GM19240 (cell line): Measurements from ENCODE around the gene FNBP1.

Experiments
- DNase-seq: peaks from one replicate; pipeline ENCODE4 v3.0.0; 2011; ENCODE audit warnings: low spot score; ENCODE audit not compliant: insufficient read length

The FNBP1 gene

DNA sequence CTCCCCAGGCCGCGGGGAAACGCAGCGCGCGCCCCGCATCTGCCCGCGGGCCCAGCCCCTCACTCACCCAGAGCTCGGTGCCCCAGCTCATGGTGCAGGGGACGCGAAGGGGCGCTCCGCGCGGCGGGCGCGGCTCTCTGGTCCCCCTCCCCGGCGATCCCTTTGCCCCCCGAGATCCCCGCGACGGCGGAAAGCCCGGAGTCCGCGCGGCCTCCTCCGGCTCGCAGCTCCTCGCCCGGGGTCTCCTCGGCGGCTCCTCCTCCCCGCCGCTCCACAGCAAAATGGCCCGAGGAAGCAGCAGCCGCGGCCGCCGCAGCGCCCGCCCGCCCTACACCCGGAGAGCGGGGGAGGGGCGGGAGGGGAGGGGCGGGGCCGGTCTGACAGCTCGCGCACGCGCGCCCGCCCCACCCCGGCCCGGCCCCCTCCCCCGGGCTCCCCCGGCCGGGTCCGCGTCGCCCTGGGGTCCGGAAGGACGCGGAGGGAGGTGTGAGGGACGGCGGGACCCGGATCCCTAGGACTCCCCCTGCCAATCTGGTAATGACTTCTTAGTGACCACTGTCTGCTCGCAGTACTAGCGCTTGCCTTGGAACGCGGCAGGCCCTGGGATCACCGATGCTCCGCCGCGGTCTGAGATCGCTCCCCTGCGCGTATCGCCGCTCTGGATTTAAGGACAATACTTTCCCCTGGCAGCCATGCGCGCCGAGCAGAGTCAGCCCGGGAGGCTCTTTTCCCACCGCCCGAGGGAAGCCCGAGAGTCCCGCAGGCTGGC lies at the start of gene FNBP1:
Gene FNBP1, minus strand, starts transcription at position 305 of the 769 bp plus-strand sequence. Its CDS starts 214 bp downstream, at position 91.
- peak; percentile 76 for DNase-seq

DNA sequence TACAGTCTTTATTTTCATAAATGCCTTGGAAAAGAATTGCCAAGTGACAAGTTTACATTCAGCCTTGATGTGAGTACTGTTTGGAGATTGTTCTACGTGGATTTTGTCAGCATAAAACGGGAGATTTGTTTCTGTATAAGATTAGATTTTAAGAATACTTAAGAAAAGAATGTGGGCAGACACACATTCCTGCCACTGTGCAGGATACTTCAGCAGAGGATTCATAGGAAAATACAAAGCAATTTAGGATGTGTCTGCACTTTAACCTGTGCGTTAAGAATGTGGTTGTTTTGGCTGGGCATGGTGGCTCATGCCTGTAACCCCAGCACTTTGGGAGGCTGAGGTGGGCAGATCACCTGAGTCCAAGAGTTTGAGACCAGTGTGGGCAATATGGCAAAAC lies 47.9 kb upstream of the FNBP1 start:
- DNase-seq, result no peak

DNA sequence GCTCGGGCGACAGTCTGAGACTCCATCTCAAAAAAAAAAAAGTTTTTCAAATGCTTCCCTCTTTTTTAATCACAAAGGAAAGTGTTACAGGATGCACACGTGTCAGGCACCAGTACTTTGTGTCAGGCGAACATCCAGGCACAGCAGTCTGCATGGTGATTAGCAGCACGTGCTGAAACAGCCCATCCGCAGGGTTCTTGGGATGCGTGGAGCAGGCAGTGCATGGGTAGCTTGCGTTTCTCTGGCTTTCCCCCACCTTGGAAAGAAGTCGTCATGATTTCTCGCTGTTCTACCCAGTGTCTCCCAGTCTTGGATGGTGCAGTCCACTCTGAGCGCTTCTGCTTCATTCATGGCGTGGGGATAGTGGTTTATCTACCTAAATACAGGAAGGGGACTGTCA lies 46.2 kb upstream of the FNBP1 start:
- DNase-seq, result no peak

DNA sequence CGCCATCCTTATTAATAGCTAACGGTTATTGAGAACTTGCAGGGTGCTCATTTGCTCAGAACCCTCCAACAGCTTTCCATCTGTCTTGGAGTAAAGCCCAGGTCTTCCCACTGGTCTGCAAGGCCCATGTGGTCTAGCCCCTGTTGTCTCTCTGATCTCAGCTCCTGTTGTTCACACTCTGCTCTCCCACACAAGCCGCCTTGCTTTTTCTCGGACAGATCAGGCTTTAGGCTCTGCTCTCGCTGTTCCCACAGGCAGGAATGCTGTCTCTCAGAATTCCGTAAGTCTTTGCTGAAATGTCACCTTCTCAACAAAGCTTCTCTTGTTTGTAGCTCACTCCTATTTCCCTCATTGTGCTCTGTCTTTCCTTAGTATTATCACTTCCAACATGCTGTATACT lies 45.1 kb upstream of the FNBP1 start:
- no peak for DNase-seq

DNA sequence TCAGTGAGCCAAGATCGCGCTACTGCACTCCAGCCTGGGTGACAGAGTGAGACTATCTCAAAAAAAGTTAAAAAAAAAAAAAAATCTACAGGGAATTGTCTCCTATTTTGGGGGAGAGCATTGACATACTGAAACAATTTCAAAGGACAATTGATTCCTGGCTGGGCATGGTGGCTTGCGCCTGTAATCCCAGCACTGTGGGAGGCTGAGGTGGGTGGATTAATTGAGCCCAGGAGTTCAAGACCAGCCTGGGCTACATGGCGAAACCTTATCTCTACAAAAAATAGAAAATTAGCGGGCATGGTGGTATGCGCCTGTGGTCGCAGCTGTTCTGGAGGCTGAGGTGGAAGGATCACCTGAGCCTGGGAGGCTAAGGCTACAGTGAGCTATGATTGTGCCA lies 41.3 kb upstream of the FNBP1 start:
- no peak for DNase-seq

DNA sequence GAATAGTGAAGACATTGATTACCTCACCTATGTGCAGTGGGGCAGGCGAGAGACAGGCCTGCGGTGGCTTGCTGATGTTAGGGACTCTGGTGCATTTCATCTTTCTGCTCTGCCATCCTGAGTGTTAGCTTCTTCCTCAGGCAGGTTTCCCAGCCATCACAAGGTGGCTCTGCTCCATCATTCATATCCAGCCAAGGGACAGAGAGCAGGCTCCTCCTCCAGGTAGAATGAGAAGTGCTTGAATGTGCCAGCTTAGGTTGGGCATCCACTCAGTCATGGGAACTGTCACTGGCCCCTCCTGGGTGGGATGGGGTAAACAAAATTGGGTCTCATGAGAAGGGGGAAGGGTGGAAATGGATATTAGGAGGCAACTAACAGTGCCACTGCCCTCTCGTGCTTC lies 35.6 kb upstream of the FNBP1 start:
- no peak for DNase-seq

DNA sequence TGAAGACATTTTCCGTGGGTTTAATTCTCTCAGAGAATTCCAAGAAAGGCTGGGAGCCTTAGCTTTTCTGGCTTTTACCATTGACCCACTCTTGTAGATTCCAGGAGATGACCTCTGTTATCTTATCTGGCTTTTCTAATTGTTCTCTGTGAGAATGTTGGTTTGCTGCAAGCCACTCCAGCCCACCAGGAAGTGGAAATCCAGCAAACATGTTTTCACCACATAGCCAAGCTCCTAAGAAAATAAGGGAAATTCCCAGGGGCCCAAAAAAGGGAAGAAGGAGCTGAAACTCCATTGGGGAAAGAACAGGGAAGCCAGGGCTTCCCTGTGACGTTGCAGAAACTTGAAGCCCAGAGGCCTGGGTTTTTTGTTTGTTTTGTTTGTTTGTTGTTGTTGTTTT lies 30.4 kb upstream of the FNBP1 start:
- DNase-seq, result no peak

DNA sequence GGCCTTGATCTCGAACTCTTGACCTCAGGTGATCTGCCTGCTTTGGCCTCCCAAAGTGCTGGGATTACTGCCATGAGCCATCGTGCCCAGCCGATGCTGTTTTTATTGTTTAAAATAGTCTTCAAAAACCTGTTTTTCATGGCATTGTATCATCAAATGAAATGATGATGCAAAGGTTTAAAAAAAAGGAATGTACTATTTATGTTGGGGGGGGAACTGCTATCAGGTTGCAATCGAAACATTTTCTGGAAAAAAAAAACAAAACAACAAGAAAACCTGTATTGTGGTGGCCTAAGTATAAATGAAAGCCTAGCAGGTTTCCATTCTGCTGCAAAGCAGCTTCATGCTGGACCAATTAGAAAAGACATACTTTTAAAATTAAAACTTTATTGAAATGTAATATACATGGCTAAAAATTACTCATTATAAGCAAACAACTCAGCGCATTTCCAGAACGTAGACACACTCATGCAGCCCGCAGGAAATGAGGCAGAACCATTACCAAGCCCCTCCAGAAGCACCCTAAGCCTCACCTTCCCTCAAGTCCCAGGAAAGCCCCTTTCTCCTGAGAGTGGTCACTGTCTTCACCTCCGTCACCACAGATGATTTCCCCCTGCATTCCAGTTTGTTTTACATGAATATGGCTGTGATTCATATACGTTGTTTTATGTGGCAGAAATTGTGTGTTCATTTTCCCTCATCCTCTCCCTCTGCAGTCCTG lies 29.7 kb upstream of the FNBP1 start:
- no peak for DNase-seq

DNA sequence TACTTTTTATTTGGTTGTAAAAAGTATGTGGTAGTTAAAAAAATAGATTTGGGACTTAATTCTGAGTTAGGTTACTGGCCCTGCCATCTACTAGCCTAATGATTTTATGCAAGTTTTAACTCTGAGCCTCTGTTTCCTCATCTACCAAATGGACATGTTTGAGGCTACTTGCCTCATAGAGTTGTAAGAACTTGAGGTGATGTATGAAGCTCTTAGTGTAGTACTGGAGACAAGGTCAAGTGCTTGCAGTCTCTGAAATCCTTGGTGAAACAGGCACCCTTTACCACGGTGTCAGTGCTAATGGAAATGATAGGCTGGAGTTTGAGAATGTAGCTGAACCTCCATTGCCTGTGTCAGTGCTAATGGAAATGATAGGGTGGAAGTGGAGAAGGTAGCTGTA lies 26.1 kb upstream of the FNBP1 start:
- no peak for DNase-seq

DNA sequence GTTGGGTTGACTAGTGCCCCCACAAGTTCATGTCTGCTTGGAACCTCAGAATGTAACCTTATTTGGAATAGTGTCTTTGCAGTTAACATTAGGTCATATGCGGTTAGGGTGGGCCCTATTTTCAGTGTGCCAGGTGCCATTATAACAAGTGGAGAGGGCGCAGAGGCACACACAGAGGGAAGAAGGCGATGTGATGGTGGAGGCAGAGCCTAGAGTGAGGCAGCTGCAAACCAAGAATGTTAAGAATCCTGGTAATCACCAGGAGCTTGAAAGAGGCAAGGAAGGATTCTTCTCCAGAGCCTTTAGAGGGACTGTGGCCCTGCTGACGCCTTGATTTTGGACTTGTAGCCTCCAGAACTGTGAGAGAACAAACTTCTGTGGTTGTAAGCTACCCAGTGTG lies 21.6 kb upstream of the FNBP1 start:
- no peak for DNase-seq

DNA sequence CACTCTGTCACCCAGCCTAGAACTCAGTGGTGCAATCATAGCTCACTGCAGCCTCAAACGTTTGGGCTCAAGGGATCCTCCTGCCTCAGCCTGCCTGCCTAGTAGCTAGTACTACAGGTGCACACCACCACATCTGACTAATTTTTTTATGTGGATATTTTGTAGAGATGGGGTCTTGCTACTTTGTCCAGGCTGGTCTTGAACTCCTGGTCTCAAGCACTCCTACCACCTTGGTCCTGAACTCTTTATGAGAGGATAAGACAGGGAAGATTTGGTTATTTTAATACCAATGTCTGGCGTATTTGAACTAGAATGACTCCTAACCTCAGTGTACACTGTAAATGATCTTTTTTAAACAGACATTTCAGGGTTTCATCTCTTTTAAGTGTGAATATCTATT lies 19.8 kb upstream of the FNBP1 start:
- no peak for DNase-seq

DNA sequence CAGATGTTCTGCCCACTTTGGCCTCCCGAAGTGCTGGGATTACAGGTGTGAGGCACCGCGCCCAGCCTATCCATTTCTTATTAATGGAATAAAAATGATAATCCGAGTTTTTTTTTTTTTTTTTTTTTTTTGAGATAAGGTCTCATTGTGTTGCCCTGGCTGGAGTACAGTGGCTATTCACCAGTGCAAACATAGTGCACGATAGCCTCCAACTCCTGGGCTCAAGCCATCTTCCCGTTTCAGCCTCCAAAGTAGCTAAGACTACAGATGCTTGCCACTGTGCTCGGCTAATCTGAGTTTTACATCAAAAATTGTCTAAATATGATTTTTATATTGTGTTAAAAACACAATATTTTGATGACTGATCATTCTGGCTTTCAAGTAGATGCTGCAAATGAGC lies 17.3 kb upstream of the FNBP1 start:
- no peak for DNase-seq

DNA sequence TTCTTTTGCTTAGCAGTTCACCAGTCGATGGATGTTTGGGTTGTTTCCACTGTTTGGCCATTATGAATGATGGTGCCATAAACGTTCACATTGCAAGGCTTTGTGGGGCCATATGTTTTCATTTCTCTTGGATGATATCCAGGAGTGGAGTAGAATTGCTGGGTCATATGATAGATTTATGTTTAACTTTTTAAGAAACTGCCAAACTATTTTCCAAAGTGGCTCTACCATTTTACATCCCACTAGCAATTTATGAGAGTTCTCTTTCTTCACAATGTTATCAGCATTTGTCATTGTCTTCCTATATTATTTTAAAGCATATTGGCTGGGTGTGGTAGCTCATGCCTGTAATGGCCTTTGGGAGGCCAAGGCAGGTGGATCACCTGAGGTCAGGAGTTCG lies 15.9 kb upstream of the FNBP1 start:
- DNase-seq, result no peak

DNA sequence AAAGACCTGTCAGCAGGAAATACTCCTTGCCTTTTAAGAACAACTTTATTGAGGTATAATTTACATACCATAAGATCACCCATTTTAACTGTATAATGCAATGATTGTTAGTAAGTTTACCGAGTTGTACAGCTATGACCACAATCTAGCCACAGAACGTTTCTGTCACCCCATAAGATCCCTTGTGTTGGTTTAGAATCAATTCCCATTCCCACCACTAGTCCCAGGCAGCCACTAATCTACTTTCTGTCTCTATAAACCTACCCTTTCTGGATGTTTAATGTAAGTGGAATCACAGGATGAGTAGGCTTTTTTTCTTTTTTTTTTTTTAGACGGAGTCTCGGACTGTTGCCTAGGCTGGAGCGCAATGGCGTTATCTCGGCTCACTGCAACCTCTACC lies 15.2 kb upstream of the FNBP1 start:
- DNase-seq, result no peak

DNA sequence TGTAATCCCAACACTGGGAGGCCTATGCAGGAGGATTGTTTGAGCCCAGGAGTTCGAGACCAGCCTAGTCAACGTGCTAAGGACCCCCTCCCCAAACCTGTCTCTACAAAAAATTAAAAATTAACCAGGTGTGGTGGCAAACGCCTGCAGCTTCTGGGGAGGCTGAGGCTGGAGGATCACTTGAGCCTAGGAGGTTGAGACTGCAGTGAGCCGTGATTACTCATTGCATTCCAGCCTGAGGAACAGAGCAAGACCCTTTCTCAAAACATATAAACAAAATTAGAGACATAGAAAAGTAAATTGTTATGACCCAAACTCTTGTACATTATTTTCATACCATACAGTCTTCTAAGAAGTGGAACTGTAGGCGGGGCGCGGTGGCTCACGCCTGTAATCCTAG lies 11.8 kb upstream of the FNBP1 start:
- DNase-seq, result no peak

DNA sequence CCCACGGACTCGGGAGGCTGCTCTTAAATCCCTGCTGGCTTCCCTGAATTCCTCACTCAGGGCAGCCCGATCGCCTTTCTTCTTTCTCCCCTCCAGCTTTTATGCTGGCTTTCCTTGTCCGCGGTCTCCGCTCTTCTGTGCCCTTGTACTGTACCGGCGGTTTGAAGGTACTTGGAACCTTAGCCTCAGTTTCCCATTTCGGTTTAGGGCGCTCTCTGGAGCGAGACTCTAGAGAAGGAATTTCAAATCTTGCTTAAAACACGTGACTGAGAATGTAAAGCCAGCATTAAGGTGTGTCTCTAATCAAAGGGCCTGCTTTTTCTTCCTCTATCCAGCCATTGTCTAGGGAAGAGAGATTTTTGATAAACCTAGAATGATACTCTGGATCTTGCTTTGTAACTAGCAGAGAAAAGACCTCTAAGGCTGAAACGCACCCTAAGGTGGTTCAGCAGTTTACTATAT lies 11.4 kb upstream of the FNBP1 start:
- no peak for DNase-seq

DNA sequence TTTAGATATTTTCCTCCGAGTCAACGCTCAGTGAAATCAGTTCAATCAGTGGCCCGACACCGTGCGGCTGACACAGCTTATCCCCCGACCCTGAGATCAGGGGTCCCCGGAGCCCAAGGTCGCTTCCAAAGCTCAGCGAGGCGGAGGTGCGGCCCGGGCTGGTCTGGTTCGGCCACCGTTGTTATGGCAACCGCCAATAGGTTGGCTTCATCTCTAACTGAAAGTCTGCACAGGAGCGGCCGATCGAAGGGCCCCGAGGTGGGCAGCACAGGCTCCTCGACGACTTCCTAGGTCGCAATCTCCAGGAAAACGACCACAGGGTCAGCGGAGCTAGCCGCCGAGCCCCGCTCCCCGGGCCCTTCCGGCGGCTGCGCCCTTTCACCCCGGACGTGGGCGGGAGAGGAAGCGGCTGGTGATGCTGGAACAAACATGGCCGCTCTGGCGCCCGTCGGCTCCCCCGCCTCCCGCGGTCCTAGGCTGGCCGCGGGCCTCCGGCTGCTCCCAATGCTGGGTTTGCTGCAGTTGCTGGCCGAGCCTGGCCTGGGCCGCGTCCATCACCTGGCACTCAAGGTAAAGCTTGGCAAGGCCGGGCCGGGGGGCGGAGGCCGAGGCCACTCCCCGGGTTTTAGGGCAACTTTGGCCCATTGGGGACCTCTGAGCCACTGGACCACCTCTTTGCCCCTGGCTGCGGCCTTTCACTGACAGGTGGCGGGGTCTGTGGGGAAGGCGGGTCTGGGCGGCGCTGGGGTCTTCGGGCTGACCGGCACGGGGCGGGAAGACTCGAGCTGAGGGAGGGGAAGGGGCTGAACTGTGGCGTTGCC lies 10.7 kb upstream of the FNBP1 start, which contains the start of gene GPR107:
Gene GPR107, plus strand, starts transcription at position 403 of the 821 bp plus-strand sequence. Its CDS starts 27 bp downstream, at position 430.
- peak; percentile 78 for DNase-seq

DNA sequence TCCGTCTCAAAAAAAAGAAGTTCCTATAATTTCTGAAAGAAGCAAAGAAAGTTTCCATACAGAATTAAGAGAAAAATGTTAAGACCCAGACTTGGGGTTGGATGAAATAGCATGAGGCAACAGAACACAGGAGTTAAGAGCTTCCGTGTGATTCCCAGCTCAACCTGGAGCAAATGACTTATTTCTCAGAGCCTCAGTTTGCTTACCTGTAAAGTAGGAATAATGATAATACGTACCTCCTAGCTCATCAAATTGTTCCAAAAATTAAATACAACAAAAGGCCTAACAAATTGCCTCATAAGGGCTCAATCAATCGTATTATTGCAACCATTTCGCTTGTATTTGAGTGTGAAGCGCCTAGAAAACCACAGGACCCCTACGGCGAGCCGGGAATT lies 10.1 kb upstream of the FNBP1 start:
- DNase-seq, result no peak

DNA sequence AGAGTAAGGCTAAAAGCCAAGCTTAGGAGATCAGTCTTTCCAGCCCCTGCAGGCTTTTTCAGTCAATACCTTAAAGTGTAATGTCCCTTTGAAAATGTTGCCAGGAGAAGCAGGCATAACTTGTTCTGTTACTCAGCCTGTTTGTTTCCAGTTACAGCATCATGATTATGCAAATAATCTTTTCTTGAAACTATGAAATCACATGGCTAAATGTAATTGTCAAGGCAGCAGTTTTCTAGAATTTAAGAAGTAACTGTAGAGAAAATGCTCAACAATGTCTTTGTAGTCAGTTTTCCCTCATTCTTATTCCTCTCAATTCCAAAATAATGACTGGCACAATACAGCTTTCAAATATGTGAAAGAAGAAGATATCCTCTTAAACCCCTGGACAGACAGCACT lies 8.9 kb upstream of the FNBP1 start:
- DNase-seq, result no peak

DNA sequence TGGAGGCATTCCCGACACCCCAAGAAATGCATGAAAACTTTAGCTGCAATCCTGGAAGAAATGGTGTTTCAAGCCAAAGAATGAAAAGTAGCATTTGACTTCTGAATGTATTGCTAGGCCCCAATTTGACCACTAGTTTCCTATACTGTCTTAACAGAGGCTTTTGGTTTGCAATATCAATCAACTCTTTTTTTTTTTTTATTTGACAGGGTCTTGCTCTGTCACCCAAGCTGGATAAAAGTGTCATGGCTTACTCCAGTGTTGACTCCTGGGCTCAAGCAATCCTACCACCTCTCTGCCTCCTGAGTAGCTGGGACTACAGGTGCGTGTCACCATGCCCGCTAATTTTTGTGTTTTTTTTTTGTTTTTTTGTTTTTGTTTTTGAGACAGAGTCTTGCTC lies 7.5 kb upstream of the FNBP1 start:
- no peak for DNase-seq

DNA sequence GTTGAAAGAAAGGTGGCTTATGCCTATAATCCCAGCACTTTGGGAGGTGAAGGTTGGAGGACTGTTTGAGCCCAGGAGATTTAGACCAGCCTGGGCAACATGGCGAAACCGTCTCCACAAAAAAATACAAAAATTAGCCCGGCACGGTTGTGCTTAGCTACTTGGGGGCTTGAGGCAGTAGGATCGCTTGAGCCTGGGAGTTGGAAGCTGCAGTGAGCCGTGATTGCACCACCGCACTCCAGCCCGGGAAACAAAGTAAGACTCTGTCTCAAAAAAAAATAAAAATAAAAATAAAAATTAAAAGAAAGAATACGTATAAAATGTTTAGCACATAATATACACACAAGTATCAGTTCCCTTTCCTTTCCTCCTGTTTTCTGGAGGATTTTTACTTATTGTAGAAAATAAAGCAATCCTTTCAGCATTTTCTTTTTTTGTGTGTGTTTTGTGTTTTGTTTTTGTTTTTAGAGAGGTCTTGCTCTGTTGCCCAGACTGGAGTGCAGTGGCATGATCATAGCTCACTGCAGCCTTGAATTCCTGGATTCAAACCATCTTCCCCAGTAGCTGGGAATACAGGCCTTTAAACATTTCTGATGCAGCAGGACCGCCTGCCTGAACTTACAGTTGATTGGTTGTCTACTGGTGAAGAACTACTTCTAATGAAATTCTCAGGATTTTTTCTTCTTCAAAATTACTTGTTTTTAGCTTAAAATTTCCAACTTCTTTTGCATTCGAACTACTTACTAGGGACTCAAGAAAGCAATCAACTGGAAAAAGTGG lies 6.6 kb upstream of the FNBP1 start:
- no peak for DNase-seq
